Measurements from ENCODE around the gene HOXB9.

Gene HOXB9

DNA sequence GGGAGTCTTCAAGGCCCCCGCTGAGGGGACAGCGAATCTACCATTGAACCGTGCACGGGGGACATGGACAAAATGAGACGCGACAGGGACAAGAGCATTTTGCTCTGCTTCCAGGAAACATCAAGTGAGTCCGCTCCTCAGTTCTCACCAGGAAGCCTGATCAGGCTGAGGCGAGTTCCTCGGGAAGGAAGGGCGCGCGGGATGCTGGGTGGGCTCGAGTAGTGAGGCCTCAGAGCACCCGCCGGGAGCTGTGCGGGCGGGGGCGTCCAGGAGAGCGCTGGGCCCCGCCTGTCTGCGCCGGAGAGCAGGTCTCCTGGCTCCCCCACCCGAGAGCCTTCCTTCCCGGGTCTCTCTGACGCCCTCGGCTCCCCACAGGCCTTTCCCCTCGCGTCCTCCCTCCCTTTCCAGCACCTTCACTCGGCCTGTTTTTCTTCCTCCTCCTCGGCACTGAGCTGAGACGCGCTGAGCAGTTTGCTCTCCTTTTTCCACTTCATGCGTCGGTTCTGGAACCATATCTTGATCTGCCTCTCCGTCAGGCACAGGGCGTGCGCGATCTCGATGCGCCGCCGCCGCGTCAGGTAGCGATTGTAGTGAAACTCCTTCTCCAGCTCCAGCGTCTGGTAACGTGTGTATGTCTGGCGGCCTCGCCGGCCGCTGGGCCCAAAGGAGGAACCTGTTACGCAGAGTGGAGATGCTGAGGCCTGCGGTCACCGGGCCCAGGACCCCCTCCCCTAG is 30.0 kb downstream of the HOXB9 start:
- no peak for DNase-seq

DNA sequence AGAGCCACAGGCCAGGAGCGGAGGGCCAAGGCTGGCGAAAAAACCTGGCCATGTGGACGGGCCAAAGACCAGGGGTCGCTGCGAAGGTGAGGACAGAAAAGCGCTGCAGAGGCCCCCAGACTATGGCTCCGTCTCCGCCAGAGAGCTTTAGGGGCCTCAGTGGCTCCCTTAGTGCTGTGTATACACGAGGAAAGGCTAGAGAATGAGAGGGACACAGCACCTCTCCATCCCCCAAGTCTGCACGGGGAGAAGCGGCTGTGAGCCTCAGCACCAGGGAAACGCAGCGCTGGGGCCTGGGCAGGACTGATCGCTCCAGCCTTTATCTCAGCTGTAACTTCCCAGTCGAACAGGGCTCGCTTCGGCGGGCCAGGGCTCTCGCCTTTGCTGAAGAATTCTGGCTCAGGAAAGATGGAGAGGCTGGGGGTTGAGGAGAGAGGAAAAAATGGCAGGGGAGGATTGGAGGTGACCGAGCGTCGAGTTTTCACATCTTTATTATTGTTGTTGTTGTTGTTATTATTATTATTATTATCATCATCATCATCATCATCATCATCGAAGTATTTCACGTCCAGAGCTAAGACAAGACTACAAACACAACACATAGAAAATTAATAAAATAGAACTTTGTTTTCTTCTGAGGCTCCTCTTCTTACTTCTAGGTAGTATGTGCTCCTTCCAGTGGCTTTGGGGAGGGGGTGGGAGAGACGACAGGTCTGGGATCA is 30.7 kb downstream of the HOXB9 start:
- no peak for DNase-seq

DNA sequence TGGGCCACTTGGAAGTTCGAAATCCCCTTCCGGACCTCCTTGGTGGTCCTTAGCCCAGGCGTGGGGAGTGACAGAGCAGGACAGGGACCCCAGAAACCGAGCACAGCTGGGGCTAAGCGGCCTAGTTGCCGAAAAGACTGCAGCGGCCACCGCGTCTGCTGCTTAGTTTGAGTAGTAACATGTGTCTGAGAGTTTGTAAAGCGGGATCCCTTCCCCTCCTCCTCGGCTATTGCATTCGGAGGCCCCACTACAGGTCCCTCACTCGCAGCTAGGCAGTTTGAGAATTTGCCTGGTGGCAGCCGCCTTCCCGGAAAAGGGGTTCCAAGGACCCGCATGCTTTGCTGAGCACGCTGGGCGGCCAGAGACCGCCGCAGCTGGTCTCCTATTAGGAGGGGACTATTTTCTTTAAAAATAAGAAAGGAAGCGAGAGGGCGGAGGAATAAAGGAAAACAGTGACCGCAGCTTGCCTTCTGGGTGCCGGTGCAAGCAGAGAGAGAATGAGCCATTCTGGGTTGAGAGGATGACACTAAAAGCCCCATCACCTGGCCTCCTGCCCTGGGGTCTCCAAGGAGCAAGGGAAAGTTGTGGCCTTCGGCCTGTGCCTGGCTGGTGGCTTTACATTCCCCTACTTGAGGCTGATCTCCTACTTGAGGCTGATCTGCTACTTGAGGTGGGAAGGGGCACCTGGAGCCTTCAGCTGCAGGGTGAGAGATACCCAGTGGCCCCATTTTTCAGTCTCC is 31.4 kb downstream of the HOXB9 start:
- DNase-seq, result no peak

DNA sequence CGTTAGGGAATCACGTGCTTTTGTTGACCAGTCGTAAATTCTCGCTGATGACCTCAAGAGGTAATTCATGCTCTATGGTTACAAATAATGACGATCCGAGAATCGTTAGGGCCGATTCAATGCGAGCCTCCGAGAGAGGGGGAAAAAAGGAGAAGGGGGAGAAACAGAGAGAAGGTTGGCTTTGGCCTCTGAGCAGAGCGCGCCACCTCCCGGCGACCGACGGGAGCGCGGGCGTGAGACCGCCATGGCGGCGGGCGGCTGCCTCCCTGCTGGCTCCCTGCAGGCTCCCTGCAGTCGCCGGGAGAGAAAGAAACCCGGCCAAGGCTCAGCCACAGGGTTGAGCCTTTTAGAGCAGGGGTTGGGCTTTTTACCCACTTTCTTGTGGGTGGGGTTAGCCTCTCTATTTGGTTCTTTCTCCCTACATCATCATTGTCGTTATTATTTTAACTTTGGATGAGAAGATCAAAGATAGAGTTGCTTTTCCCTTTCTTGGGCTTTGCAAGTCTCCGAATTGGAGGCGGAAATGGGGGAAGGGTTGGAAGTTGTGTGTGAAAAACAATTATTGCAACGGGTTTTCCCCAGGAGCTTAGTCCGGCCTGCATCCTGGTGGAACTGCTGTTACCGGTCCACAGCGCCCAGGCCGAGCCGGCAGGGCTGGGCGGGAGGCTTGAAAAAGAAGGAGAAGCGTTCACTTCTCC is 32.2 kb downstream of the HOXB9 start:
- DNase-seq, result peak; percentile 95

DNA sequence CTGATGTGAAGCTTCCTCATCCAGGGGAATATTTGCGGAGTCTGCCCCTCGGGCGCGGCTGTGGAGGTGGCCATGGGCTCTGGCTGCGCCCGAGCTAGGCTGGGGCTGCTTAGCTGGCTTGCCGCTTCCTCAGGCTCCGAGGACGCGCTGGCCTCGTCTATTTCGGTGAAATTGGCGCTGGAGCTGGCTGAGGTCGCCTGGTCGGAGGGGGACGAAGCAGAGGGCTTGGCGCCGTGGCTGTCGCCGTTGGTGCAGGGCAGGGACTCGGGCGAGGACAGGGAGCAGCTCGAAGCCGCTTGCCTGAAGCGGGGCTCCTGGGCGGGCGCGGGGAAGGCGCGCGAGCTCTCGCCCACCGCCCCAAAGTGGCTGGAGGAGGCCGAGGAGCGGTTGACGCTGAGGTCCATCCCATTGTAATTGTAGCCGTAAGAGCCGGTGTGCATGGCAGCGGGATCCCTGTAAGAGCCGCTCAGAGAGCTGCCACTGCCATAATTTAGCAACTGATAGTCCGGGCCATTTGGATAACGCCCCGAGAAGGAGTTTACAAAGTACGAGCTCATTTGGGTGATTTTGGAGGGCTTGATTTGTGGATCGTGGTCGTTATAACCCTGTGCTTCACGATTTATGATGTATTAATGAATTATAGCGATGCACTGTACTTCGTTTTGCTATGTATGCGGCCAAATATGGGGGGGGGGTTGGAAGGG is 32.9 kb downstream of the HOXB9 start, which contains the start of gene HOXB5:
TSS of gene HOXB5 (minus strand) at position 654 of the 704 bp plus-strand sequence. CDS start at position 557, 97 bp downstream.
- no peak for DNase-seq

DNA sequence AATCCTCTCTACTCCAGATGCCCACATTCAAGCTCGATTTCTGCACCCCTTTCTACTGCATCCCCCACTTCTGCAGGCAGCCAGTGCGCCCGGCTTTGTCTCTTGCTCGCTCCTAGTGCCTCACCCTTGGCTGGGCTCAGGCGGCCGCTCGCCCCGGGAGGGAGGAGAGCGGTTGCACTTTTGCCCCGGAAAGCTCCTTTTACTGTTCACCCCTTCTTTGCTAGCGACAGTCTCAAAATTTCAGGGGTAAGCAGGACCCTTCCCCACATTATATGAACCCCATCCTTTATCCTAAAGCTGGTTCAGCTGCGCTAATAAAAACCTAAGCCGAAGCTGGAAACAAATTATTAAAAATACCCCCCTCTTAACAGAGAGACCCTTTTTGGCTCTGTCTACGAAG is 33.6 kb downstream of the HOXB9 start:
- no peak for DNase-seq

DNA sequence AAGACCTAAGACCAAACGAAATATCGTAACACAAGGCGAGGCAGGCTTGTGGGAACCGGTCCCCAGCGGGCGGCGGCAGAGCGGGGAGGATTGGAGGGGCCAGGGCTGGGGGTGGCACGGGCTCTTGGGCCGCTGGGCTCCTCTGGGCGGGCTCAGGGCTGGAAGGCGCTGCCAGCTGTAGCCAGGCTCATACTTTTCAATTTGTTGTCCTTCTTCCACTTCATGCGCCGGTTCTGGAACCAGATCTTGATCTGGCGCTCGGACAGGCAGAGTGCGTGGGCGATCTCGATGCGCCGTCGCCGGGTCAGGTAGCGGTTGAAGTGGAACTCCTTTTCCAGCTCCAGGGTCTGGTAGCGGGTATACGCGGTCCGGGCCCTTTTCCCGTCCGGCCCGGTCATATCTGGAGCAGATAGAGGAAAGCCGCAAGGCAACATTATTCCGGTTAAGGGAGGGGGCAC is 34.1 kb downstream of the HOXB9 start:
- DNase-seq, result no peak

DNA sequence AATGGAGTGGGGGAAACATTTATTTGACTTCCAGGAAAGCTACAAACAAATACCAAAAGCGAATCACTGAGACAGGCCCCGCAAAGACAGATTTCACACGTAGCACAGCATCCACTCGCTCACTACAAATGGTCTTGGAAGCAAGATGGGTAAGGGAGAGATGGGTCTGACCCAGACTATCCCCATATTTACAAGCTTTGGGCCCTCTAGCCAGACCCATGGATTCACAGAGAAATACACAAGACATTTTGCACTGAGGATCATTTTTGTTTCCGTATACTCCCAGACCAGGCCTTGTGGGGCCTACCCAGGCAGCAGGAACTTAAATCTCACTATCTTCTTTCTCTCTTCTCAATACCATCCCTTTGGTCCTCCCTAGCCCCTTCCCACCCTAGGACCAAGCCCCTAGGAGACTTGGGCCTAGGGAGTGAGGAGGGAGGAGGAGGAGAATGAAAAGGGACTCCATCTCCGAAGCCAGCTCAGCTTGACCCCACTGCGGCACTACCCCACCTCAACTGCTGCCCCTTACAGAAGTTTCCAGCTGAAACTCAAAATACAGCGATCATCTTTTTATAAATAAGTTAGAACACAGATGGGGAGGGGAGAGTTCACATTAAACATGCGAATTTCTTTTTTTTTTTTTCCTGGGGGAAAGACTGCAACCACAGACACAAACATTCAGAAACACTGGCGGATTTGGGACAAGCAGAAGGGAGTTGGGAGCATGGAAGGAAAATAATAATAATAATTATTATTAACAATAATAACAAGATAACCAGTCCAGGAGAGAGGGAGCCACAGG is 34.7 kb downstream of the HOXB9 start:
- no peak for DNase-seq

DNA sequence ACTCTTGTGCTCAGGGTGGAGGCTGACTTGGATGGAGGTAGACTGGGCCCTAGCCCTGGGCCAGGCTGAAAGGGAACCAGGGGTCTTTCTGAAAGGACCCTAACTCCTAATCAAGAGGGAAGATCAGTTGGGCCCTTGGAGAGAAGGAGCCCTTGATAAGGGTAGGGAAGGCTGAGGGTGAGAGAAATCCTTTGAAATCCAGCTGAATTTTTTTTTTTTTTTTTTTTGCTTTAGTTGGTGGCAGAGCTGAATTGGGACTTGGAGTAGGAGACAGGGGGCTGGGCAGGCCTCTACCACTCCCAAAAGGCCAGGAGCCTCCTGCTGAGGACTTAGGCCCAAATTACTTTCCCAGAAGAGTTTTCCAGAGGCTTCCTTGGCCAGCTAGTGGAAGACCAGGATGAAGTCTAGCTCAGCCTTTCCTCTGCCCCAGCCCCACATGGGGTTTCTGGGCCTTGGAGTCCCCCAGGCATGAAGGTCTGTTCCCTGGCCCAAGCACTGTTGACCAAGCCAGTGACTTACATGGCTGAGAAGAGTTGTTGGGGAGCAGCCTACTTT is 35.5 kb downstream of the HOXB9 start:
- DNase-seq, result no peak

DNA sequence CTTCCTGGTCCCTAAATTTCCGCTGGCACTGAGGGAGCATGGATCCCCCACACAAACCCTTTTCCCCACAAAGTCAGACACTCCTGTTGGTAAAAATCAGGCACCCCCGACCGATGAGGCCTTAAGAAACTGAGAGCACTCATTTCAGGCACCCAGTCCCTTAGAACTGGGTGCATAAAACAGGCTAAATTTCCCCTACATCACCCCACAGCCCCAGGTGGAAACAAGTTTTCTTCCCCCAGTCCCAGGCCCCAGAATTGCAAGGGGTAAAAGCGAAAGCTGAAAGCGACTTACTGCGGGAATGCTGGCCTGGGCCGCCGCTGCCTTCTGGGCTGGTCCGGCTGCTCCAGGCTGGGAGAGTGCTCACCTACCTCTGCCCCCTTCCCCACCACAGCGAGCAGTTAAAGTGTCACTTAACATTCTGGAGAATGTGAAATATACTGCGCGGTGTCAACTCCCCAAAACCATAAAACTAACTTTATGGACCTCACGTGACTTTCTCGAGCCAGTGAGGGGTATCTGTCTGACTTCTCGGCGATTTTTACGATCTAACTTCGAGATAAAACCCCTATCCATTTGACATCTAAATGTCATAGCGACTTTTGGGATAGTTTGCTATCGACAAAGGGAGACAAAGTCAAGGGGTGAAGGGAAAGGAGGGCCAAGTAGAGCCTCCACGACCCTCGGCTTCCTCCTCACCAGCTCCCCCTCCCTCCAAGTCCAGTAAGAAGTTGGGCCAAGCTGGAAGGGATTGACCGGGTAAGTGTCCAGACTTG is 36.1 kb downstream of the HOXB9 start, which contains the start of gene HOXB3:
TSS of gene HOXB3 (minus strand) at position 411 of the 776 bp plus-strand sequence. CDS start 37,767 bp downstream, outside the sequence.
- no peak for DNase-seq

DNA sequence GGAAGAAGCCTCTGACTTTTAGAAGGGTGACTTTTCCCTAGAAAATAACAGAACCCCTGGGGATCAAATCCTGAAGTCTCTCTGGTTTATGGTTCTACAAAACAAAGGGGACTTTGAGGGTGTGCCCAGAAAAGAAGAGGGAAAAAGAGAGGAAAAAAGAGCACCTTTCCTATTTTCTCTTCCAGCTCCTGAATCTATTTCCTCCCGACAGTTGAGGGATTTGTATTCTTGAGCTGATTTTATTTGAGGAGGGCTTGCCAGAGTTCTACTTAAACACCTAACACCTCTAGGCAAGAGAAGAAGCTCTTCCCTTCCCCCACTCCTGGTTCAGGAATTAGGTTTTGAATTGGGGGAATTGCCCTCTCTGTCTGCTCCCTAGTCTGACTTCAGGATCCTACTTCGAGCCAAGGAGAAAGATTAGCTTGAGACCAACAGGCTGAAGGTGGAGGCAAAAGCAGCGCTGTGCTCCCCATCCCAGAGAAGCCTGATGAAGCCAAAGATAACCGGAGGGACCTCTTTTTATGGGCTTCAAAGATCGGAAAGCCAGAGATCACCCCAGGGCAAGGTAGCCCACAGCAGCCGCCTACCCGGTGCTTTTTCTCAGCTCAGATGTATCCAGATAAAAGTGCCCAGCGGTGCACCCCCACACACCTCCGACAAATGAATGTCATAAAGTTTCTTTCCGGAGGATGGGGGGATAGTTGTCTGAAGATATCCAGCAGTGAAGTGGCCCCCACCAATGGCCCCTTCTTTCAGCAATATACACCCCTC is 36.9 kb downstream of the HOXB9 start:
- DNase-seq, result no peak

DNA sequence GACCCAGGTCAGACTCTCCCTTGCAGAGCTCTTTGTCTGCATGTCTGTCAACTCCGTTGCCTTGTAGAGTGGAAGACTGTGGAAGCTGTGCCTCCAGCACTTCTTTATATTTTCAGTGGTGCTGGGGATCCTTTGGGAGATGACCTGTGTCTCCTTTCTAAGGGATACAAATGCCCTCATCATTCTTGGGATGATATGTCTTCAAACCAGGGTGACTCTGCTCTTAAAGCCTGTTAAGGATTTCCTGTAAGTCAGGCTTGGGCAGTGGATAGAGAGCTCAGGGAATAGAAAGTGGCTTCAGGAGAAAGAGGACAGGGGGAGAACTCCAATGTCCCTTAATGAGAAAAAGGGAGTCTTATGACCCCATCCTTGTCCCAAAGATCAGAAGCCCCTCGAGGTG is 37.6 kb downstream of the HOXB9 start:
- no peak for DNase-seq

DNA sequence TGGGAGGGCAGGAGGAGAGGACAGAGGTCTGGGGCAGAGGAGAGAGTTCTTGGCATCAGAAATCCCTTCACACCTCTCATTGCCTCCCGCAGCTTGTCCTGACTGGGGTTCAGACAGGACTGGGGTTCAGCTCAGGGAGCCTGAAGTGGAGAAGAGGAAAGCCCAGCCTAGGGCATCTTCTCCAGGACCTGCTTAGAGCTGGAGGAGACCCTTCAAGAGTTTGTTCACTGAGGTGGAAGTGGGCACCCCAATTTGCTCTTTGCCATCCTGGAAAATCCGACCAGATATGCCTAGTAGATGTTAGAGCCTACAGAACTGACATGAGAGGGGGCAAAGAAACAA is 38.1 kb downstream of the HOXB9 start:
- no peak for DNase-seq

DNA sequence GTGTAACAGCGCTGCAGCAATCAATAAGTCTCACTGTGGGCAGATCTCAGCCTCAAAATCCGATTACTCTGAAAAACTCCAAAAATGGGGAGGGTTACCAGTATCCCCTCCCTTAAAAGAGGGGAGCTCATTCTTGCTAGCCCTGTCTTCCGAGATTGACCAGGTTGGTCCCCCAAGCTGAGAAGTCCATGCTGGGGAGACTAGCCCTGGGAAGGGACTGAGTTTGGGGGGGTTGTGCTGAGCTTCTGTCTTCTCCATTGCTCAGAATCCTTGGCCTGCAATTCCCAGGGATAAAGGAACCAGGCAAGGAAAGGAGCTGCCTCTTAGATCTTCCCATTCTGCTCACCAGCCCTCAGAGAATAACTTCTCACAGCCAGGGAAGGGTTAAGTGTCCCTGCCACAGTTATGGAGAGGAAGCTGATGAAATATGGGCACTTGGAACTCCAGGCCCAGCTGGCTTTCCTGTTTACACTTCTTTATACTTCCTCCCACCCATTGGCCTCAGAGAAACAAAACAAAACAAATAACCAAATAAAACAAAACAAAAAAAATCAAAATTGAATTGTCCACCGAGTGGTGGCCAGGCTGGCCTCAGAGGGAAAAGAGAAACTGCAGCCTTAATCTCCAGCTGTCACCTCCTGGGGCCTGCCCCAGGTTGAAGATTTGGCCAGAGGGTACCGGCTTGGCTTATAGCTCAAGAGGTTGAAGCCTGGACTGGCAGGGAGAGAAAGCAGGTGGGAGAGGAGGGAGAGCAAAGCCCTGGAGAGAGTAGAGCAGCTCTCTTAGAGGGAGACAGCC is 38.7 kb downstream of the HOXB9 start:
- no peak for DNase-seq

DNA sequence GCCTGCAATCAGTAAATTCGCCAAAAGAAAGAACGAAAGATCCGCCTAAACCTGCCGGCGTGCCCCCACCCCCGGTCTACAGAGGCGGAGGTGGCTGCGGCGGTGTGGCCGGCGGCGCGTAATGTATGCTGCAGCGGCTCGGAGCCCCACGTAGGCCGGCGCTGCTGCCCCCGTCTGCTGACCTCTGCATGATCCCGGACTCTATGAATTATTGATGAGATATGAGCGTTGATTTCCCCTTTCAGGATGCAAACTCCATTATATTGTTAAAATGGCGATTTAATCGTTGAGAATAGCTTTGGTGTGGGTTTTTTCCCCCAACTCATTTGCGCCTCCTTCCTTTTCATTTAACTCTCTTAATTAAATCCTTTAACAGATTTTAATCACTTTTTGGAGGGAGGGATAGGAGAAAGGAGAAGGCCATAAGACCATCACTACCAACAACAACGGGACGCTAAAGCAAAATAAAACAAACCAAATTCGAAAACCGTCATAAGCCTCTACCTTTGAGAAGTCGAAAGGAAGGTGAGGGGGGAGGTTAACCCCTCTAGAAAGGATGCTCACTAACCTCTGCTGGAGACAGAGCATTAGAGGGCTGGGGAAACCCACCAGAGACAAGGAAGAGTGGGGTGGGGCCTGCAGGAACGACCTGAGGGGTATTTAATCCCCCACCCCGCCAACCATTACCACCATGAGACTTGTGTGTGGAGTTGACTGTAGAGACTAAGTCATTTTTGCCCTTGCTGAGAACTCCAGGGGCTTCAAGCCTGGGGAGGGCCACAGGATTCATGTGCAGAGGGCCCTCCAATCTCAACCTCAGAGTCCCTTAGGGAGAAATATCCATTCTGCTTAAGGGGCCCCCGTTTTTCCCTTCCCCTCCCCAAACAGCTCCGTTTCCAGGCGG is 39.6 kb downstream of the HOXB9 start:
- no peak for DNase-seq

DNA sequence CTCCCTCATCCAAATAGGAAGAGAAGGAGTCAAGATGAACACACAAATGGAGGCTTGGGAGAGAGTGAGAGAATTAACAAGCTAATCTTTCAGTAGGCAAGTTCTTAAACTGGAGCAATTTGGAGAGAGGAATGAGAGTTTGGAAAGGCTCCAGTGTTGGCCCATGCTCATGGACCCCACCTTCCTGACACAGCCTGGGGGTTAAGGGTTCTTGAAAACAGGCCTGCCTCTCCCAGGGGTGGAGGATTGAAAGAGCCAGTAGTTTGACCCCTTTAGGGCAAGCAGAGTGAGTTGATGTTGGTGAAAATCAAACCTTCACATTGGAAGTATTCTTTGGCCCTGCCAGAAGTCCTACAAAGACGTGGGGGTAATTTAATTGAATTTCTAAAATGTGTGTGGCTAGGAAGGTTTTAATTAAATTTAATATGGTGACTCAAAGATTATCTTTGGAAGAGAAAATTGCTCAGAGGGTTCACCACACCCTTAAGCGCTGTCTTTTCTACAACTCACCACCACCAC is 41.9 kb downstream of the HOXB9 start:
- no peak for DNase-seq

DNA sequence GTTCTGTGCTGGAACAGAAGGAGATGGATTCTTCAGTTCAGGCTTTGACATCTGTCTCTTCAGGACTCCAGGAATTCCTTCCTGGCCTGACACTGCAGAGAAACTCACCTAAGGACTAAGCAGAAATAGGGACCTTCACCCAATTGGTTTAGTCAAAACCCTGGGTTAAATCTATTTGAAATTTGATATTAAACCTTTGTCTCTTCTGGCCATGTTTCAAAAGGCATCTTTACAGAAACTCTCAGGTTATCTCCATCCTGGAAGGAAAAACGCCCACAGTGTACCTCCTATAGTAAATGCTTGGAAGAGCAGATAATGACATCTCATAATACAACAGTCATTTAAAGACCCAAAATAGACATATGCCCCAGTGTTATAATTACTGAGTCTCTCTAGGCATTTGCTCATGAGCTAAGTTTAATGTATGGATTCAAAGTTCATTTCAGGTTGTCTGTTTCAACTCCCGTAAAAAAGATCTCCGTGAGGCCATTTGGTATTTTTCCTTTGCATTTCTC is 42.4 kb downstream of the HOXB9 start:
- DNase-seq, result no peak

Measured in activated CD8-positive, alpha-beta memory T cell treated with anti-CD3 and anti-CD28 coated beads, Interleukin-2, amount 50 U/mL, for 48 hours (primary cell).